CD4-positive, alpha-beta T cell treated with Interleukin-17A for 1 hour (primary cell): Measurements from ENCODE around the gene RBBP4.
"Not testable (repeated sequence)": the region's sequence is repeated elsewhere in the genome, so short reads cannot be mapped to it uniquely, and the experiment has no call there.

Experiments
- DNase-seq: peaks from one replicate; pipeline ENCODE4 v3.0.0-alpha.2; 2020

Gene RBBP4

GRCh38 chr1:32695098-32695904 lies 44.3 kb downstream of the RBBP4 start:
- DNase-seq, result no peak

GRCh38 chr1:32696041-32696440 lies 45.0 kb downstream of the RBBP4 start:
- DNase-seq, result no peak

GRCh38 chr1:32696996-32697395 lies 46.0 kb downstream of the RBBP4 start:
- DNase-seq, result not testable (repeated sequence)

GRCh38 chr1:32701421-32701911 lies 50.5 kb downstream of the RBBP4 start:
- no peak for DNase-seq

- DNase-seq, result no peak
These were observed 51.1 kb downstream of the RBBP4 start for GRCh38 chr1:32701951-32702598.

- DNase-seq, result peak; percentile 7
These were observed 51.8 kb downstream of the RBBP4 start, which contains the start of gene SYNC for GRCh38 chr1:32702599-32703478. Gene SYNC (minus strand): TSS chr1:32702770. CDS start chr1:32702660, 110 bp downstream.

- DNase-seq, result no peak
These were observed 52.7 kb downstream of the RBBP4 start for GRCh38 chr1:32703479-32704291.

GRCh38 chr1:32705516-32705915 lies 54.5 kb downstream of the RBBP4 start:
- no peak for DNase-seq

- DNase-seq, result no peak
These were observed 55.5 kb downstream of the RBBP4 start for GRCh38 chr1:32706491-32706890.

- DNase-seq, result no peak
These were observed 58.1 kb downstream of the RBBP4 start for GRCh38 chr1:32709075-32709474.

- DNase-seq, result no peak
These were observed 58.5 kb downstream of the RBBP4 start for GRCh38 chr1:32709476-32709875.

- DNase-seq, result not testable (repeated sequence)
These were observed 60.2 kb downstream of the RBBP4 start for GRCh38 chr1:32711221-32711620.

GRCh38 chr1:32713081-32713480 lies 62.1 kb downstream of the RBBP4 start:
- DNase-seq, result no peak

- DNase-seq, result no peak
These were observed 63.3 kb downstream of the RBBP4 start for GRCh38 chr1:32714277-32714676.

- DNase-seq, result no peak
These were observed 64.9 kb downstream of the RBBP4 start for GRCh38 chr1:32715901-32716311.

GRCh38 chr1:32716312-32717148 lies 65.5 kb downstream of the RBBP4 start:
- peak; percentile 53 for DNase-seq

GRCh38 chr1:32717503-32717902 lies 66.5 kb downstream of the RBBP4 start:
- DNase-seq, result no peak

- no peak for DNase-seq
These were observed 67.0 kb downstream of the RBBP4 start for GRCh38 chr1:32718036-32718435.

GRCh38 chr1:32718527-32718926 lies 67.5 kb downstream of the RBBP4 start:
- no peak for DNase-seq

- no peak for DNase-seq
These were observed 68.8 kb downstream of the RBBP4 start for GRCh38 chr1:32719681-32720275.
